Measurements from ENCODE around the gene NUDT14.

Gene NUDT14

DNA sequence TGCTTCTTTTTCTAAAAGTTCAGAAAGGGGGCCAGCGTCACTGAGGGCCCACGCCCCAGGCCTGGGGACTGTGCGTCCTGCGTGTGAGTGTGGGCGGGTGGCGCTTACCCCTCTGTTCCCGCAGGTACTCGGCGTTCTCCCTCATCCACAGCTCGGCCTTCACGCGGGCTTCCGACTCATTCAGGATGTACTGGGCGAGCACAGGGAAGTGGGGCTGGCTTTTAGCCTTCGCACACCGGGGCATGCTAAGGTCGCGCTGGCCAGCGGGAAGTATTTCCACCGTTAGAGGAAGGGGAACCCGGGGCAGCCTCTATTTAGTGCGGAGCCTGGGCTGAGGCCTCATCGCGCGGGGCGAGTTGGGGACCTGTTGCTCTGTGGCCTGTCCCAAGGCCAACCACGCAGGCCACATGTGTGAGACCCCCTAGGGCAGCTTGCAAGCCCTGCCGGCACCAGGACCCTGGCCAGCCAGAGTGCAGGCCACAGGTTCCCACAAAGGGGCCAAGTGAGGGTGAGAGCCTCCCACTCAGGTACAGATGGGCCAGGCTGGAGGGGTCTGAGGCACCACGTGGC lies 38.0 kb upstream of the NUDT14 start:
- Histone ChIP-seq H3K4me1 (ENCODE audit: control insufficient read depth, insufficient read depth, low read length) (peaks cover 5% of the 10 kb centered on the region), H3K36me3 (ENCODE audit: control insufficient read depth, insufficient read depth, low read length) (peaks cover 18% of the 10 kb centered on the region), H3K27me3 (ENCODE audit: control insufficient read depth, insufficient read depth, low read length) (no peaks in the 10 kb centered on the region), H3K27ac (ENCODE audit: low read depth, low read length) (no peak overlapping the region), H3K9ac (ENCODE audit: low read length) (no peak overlapping the region), H3K4me3 (ENCODE audit: low read length) (no peak overlapping the region)

DNA sequence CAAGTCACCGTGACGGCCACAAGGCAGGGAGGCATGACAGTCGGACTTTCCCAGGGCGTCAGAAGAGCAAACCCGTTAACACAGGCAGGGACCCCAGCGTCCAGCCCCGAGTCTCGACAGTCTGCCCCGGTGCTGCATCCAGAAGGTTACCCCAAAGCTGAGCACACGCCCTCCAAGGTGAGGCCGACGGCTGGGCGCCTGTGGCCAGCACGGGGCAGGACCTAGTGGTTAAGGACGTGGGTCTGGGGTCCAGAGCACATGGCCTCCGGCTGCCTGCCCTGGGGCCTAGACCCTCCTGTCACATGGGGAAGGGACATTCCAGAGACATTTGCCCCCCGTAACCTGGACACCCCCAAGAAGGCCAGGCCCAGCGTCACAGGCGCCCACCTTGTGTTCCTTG lies 37.5 kb upstream of the NUDT14 start:
- no peak overlapping the region for H3K4me3 ChIP-seq (ENCODE audit: low read length)
- H3K27ac ChIP-seq (ENCODE audit: low read depth, low read length), result no peak overlapping the region
- H3K9ac ChIP-seq (ENCODE audit: low read length), result no peak overlapping the region
- no peaks in the 10 kb centered on the region for H3K27me3 ChIP-seq (ENCODE audit: control insufficient read depth, insufficient read depth, low read length)
- H3K36me3 ChIP-seq (ENCODE audit: control insufficient read depth, insufficient read depth, low read length), result peaks cover 18% of the 10 kb centered on the region
- H3K4me1 ChIP-seq (ENCODE audit: control insufficient read depth, insufficient read depth, low read length), result peaks cover 5% of the 10 kb centered on the region

DNA sequence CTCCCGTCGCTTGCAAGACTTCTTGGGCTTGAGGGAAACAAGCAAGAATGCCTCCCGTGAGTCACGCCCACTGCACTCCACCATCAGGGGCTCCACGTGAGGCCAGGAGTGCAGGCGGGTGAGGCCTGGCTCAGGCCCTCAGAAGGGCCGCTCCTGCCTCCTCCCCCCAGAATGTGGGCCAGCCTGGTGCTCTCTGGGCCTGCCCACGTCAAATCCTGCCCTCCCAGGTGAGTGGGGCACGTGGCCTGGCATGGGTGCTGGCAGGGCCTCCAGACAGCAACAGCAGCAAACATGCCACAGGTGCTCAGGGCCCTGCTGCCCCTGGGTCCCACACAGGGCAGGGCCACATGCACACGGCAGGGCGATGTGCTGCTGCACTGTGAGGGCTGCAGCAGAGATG lies 36.7 kb upstream of the NUDT14 start:
- H3K4me1 ChIP-seq (ENCODE audit: control insufficient read depth, insufficient read depth, low read length), result peaks cover 5% of the 10 kb centered on the region
- no peaks in the 10 kb centered on the region for H3K27me3 ChIP-seq (ENCODE audit: control insufficient read depth, insufficient read depth, low read length)
- no peak overlapping the region for H3K27ac ChIP-seq (ENCODE audit: low read depth, low read length)
- no peak overlapping the region for H3K4me3 ChIP-seq (ENCODE audit: low read length)
- no peak overlapping the region for H3K9ac ChIP-seq (ENCODE audit: low read length)
- peaks cover 18% of the 10 kb centered on the region for H3K36me3 ChIP-seq (ENCODE audit: control insufficient read depth, insufficient read depth, low read length)

DNA sequence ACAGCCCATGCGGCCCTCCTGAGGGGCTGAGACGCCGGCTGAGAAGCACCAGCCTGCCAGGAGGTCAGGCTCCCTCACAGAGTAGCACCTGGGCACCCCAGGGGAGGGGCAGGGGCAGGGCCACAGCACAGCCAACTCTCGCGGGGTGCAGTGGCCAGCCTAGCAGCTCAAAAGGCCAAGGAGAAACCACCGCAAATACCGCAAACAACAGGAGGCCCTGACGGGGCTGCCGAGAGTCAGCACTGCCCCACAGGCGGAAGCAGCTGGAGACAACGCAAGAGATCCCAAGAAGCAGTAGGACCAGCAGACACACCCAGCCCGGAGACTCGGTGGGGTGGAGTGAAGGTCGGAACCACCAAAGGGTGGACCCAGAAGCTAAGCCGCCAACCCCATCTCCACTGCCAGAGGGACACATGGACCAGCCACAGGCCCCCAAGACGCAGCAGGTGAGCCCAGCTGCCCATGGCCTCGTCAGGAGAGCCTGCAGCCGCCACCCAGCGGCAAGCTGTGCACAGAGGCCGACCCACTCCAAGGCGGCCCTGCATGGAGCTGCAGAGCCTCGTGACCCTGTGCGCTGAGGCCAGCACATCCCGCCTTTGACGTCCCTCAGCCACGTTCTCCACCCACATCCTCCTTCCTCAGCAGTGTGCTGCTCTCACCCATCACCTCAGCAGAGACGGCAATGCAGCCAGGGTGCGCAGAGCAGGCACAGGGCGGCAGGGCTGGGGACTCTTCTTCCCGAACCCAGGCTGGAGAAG lies 35.6 kb upstream of the NUDT14 start:
- Histone ChIP-seq H3K4me1 (ENCODE audit: control insufficient read depth, insufficient read depth, low read length) (peaks cover 5% of the 10 kb centered on the region), H3K36me3 (ENCODE audit: control insufficient read depth, insufficient read depth, low read length) (peaks cover 18% of the 10 kb centered on the region), H3K4me3 (ENCODE audit: low read length) (no peak overlapping the region), H3K27ac (ENCODE audit: low read depth, low read length) (no peak overlapping the region), H3K27me3 (ENCODE audit: control insufficient read depth, insufficient read depth, low read length) (no peaks in the 10 kb centered on the region), H3K9ac (ENCODE audit: low read length) (no peak overlapping the region)

DNA sequence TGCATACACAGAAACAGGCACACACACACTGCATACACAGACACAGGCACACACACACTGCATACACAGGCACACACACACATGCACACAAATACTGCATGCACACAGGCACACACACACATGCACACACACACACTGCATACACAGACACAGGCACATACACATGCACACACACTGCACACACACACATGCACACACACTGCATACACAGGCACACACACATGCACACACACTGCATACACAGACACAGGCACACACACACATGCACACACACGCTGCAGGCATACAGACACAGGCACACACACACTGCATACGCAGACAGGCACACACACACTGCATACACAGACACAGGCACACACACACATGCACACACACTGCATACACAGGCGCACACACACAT lies 34.5 kb upstream of the NUDT14 start:
- H3K9ac ChIP-seq (ENCODE audit: low read length), result no peak overlapping the region
- peaks cover 18% of the 10 kb centered on the region for H3K36me3 ChIP-seq (ENCODE audit: control insufficient read depth, insufficient read depth, low read length)
- H3K27me3 ChIP-seq (ENCODE audit: control insufficient read depth, insufficient read depth, low read length), result no peaks in the 10 kb centered on the region
- H3K4me3 ChIP-seq (ENCODE audit: low read length), result no peak overlapping the region
- H3K27ac ChIP-seq (ENCODE audit: low read depth, low read length), result no peak overlapping the region
- H3K4me1 ChIP-seq (ENCODE audit: control insufficient read depth, insufficient read depth, low read length), result peaks cover 3% of the 10 kb centered on the region

DNA sequence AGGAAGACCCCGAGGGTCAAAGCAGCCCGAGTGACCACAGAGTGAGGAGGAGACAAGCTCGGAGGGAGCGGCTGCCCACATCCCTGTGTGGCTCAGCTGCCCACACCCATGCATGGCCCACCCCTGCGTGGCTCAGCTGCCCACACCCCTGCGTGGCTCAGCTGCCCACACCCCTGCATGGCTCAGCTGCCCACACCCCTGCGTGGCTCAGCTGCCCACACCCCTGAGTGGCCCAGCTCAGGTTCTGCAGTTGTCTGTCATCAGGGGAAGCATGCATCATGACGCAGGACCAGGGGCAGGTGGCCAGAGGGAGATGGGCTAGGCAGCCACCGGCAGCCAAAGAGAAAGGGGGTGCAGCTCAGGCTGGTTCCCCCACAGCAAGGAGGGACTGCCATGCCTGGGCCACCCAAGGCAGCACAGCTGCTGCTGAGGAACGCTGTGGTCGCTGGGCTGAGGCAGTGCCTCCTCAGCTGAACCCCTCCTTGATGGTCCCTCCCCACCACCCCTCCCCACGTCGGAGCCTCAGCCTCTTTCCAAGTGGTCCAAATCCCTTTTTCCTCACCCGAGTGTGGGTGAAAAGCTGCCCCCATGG lies 33.3 kb upstream of the NUDT14 start:
- no peak overlapping the region for H3K27ac ChIP-seq (ENCODE audit: low read depth, low read length)
- no peaks in the 10 kb centered on the region for H3K4me1 ChIP-seq (ENCODE audit: control insufficient read depth, insufficient read depth, low read length)
- no peak overlapping the region for H3K4me3 ChIP-seq (ENCODE audit: low read length)
- no peaks in the 10 kb centered on the region for H3K27me3 ChIP-seq (ENCODE audit: control insufficient read depth, insufficient read depth, low read length)
- no peak overlapping the region for H3K9ac ChIP-seq (ENCODE audit: low read length)
- H3K36me3 ChIP-seq (ENCODE audit: control insufficient read depth, insufficient read depth, low read length), result peaks cover 19% of the 10 kb centered on the region

DNA sequence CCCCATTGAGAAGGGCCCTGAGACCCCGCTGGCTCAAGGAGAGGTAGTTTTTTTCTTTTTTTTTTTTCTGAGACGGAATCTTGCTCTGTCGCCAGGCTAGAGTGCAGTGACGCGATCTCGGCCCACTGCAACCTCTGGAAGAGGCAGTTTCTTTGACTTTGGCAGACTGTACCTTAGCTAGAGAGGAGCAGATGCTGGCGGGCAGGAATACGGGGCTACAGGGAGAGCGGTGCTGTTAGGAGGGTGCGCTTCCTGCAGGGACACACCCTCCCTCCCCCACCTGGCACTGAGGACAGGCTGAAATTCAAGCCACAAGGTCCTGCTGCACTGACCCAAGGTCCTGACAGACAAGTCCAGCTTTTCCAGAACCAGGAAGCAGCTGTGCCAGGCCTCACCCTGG lies 32.2 kb upstream of the NUDT14 start:
- no peak overlapping the region for H3K27ac ChIP-seq (ENCODE audit: low read depth, low read length)
- H3K4me1 ChIP-seq (ENCODE audit: control insufficient read depth, insufficient read depth, low read length), result no peaks in the 10 kb centered on the region
- no peaks in the 10 kb centered on the region for H3K27me3 ChIP-seq (ENCODE audit: control insufficient read depth, insufficient read depth, low read length)
- peaks cover 13% of the 10 kb centered on the region for H3K36me3 ChIP-seq (ENCODE audit: control insufficient read depth, insufficient read depth, low read length)
- H3K4me3 ChIP-seq (ENCODE audit: low read length), result no peak overlapping the region
- no peak overlapping the region for H3K9ac ChIP-seq (ENCODE audit: low read length)

DNA sequence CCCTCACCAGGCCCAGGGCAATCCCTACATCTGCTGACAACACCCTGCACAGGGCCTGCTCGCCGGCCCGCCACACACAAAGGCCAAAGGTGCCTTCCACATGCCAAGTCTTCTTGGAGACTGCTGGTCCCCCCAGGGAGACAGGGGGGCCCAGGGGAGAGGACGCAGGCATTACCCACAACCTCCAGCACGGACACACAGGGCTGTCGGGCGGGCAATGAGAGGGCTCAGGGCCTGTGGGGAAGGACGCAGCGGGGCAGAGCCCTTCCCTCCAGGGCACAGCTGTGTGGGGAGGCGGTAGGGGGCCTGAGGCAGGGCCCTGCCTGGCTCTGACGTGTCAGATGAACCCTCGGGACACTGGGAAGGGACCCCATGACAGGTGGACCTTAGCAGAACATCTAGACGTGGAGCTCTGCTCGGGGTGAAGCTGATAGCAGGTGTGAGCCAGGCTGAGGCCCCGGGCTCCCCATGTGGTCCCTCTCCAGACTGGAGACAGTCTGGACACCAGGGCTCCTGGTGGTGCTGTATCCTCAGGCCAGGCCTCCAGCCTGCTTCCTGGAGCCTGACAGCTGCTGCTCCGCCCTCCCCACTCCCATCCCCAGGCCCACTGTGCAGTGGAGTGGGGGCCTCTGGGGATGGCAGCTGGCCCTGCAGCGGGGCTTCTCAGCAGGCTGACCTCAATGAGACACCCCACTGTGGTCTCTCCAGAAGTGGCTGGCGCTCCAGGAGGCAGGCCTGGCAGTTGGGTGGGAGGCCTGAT lies 31.6 kb upstream of the NUDT14 start:
- H3K27me3 ChIP-seq (ENCODE audit: control insufficient read depth, insufficient read depth, low read length), result no peaks in the 10 kb centered on the region
- H3K9ac ChIP-seq (ENCODE audit: low read length), result no peak overlapping the region
- no peaks in the 10 kb centered on the region for H3K4me1 ChIP-seq (ENCODE audit: control insufficient read depth, insufficient read depth, low read length)
- no peak overlapping the region for H3K4me3 ChIP-seq (ENCODE audit: low read length)
- no peak overlapping the region for H3K27ac ChIP-seq (ENCODE audit: low read depth, low read length)
- peaks cover 8% of the 10 kb centered on the region for H3K36me3 ChIP-seq (ENCODE audit: control insufficient read depth, insufficient read depth, low read length)

DNA sequence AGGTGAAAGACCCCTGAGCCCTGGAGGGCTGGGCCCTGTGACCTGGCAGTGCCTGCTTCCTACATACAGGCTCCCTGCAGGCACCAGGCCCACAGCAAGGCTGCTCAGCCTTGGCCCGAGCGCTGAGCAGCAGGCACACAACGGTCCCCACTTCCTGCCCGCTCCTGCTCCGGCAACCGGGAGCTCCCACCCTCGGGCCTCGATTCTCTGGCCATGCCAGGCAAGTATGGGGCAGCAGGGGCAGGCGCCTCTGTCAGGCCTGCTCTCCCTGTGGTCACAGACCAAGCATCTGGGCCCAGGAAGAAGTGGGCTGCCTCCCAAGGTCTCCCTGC lies 30.6 kb upstream of the NUDT14 start:
- H3K4me3 ChIP-seq (ENCODE audit: low read length), result no peak overlapping the region
- no peak overlapping the region for H3K27ac ChIP-seq (ENCODE audit: low read depth, low read length)
- H3K9ac ChIP-seq (ENCODE audit: low read length), result no peak overlapping the region
- no peaks in the 10 kb centered on the region for H3K27me3 ChIP-seq (ENCODE audit: control insufficient read depth, insufficient read depth, low read length)
- H3K36me3 ChIP-seq (ENCODE audit: control insufficient read depth, insufficient read depth, low read length), result peaks cover 3% of the 10 kb centered on the region
- H3K4me1 ChIP-seq (ENCODE audit: control insufficient read depth, insufficient read depth, low read length), result no peaks in the 10 kb centered on the region

DNA sequence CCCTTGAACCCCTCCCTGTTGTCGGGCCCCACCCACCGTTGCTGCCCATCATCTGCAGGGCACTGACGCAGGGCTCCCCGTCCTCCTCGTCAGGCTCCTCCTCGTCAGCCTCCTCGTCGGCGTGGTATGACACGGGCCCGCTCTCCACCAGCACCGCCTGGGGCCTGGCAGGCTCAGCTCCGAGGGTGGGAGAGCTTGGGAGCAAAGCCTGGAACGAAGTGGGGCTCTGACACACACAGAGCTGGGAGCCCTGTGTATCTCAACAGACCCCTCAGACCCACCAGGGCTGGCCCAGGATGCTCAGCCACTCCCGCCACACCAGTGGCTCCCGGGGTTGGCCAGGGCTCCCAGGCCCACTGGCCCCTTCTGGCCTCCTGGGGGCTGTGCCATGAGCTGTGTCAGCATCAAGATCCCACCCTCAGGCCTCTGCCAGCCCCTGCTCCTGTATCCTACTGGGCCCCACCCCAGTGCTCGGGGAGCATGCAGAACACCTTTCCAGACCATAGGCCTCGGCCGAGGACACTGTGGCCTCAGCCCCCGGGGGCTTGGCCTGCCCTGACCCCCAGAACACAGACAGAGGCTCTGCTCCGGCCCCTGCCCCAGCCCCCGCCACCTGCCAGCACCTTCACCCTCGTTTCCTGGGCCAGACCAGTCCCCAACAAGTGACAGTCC lies 30.1 kb upstream of the NUDT14 start:
- H3K36me3 ChIP-seq (ENCODE audit: control insufficient read depth, insufficient read depth, low read length), result peaks cover 3% of the 10 kb centered on the region
- H3K27ac ChIP-seq (ENCODE audit: low read depth, low read length), result no peak overlapping the region
- no peak overlapping the region for H3K4me3 ChIP-seq (ENCODE audit: low read length)
- H3K9ac ChIP-seq (ENCODE audit: low read length), result no peak overlapping the region
- no peaks in the 10 kb centered on the region for H3K27me3 ChIP-seq (ENCODE audit: control insufficient read depth, insufficient read depth, low read length)
- H3K4me1 ChIP-seq (ENCODE audit: control insufficient read depth, insufficient read depth, low read length), result no peaks in the 10 kb centered on the region

DNA sequence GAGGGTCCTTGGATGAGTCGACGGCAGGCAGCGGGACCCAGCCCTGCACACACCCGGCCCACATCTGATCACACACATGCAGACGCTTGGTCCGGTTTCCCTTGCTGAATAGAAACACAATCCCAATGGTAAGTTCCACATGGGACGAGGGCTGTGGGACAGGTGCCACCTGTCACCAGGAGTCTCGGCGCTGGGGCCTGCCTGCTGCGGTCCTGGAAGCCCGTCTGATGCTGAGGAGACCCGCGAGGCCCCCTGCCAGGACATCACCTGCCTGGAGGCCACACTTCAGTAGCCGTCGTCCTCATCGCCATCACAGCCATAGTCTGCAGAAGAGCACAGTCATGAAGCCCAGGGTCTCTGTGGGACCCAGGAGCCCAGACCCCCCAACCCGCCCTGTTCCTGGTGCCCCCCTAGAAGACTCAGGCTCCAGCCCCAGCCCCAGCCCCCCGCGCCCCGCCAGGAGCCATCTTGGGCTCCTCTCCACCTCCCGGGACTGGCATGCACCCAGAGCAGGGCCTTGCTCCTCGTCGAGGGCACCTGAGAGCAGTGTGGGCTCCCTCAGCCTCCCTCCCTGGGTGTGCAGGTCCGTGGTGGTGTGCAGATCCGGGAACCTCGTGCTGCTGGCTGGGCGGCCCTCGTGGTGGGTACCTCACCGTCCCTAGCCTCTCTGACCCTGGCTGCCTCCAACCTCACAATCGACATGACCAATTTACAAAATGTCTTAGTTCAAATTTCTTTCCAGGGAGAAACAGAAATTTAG lies 29.3 kb upstream of the NUDT14 start:
- H3K9ac ChIP-seq (ENCODE audit: low read length), result no peak overlapping the region
- H3K27ac ChIP-seq (ENCODE audit: low read depth, low read length), result no peak overlapping the region
- peaks cover 3% of the 10 kb centered on the region for H3K36me3 ChIP-seq (ENCODE audit: control insufficient read depth, insufficient read depth, low read length)

DNA sequence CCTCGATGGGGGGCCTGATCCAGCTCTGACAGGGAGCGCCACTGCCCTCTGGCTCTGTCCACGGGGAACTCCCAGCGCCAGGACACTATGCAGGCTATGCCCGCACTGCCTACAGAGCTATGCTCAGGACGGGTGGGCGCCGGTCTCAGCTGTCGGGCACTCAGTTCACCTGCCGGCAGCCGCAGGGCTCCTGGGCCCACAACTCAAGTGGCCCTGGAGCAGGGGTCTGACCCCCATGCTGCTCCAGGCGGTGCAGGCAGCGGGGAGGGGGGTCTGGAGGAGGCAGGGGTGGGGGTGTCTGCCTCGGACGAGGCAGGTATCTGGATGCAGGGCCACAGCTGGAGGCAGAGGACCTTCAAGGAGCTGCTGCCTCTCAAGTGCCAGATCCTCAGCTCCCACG lies 28.5 kb upstream of the NUDT14 start:
- no peak overlapping the region for H3K27ac ChIP-seq (ENCODE audit: low read depth, low read length)
- no peaks in the 10 kb centered on the region for H3K4me1 ChIP-seq (ENCODE audit: control insufficient read depth, insufficient read depth, low read length)
- peaks cover 3% of the 10 kb centered on the region for H3K36me3 ChIP-seq (ENCODE audit: control insufficient read depth, insufficient read depth, low read length)
- no peak overlapping the region for H3K9ac ChIP-seq (ENCODE audit: low read length)
- no peak overlapping the region for H3K4me3 ChIP-seq (ENCODE audit: low read length)
- H3K27me3 ChIP-seq (ENCODE audit: control insufficient read depth, insufficient read depth, low read length), result no peaks in the 10 kb centered on the region

More for the DNA sequence above, 29.3 kb upstream of the NUDT14 start:
- Histone ChIP-seq H3K4me3 (ENCODE audit: low read length) (no peak overlapping the region), H3K27me3 (ENCODE audit: control insufficient read depth, insufficient read depth, low read length) (no peaks in the 10 kb centered on the region), H3K4me1 (ENCODE audit: control insufficient read depth, insufficient read depth, low read length) (no peaks in the 10 kb centered on the region)
